Choroid plexus epithelial cell (primary cell): ENCODE measurements around the gene CHST11.
"Not testable (repeated sequence)": the region's sequence is repeated elsewhere in the genome, so short reads cannot be mapped to it uniquely, and the experiment has no call there.

ENCODE experiments used
- DNase-seq: peaks from one replicate; pipeline ENCODE4 v3.0.0-alpha.2; 2010; ENCODE audit warnings: low read depth
- H3K4me3 ChIP-seq: 2 replicates; pipeline ENCODE4 v1.5.1; 2011; ENCODE audit warnings: low read depth, mild to moderate bottlenecking, control low read depth, low read length, moderate library complexity
- CTCF ChIP-seq: conservative IDR thresholded peaks from 2 replicates; pipeline ENCODE4 v1.5.1; 2011; ENCODE audit warnings: low read depth, mild to moderate bottlenecking, control low read depth, inconsistent platforms, low read length, moderate library complexity

Gene CHST11

GRCh38 chr12:104801005-104801404 lies 344.3 kb downstream of the CHST11 start:
- no peak for TF ChIP-seq CTCF
- no peak for DNase-seq
- no peak overlapping the region for H3K4me3 ChIP-seq

GRCh38 chr12:104801427-104801826 lies 344.7 kb downstream of the CHST11 start:
- H3K4me3 ChIP-seq, result no peak overlapping the region
- no peak for DNase-seq
- no peak for TF ChIP-seq CTCF

- peak; percentile 4 for DNase-seq
- TF ChIP-seq CTCF, result no peak
- no peak overlapping the region for H3K4me3 ChIP-seq
Measured at GRCh38 chr12:104802208-104802607, 345.5 kb downstream of the CHST11 start.

GRCh38 chr12:104805186-104805585 lies 348.4 kb downstream of the CHST11 start:
- DNase-seq, result peak; percentile 75
- H3K4me3 ChIP-seq, result no peak overlapping the region
- no peak for TF ChIP-seq CTCF

GRCh38 chr12:104806194-104806593 lies 349.4 kb downstream of the CHST11 start:
- not testable (repeated sequence) for DNase-seq, H3K4me3 ChIP-seq

- TF ChIP-seq CTCF, result no peak
- no peak for DNase-seq
- H3K4me3 ChIP-seq, result no peak overlapping the region
Measured at GRCh38 chr12:104809251-104809650, 352.5 kb downstream of the CHST11 start.

- no peak for TF ChIP-seq CTCF
- H3K4me3 ChIP-seq, result no peak overlapping the region
- DNase-seq, result no peak
Measured at GRCh38 chr12:104809706-104810385, 353.1 kb downstream of the CHST11 start.
